EL (cell line): ENCODE results near the gene ANKRD29.

Experiments
- DNase-seq: peaks from one replicate; pipeline ENCODE4 v3.0.0-alpha.2; 2016

Gene ANKRD29

GRCh38 chr18:23683671-23684070, 21.0 kb upstream of the ANKRD29 start:
- DNase-seq, result peak; percentile 54

GRCh38 chr18:23683155-23683554, 20.4 kb upstream of the ANKRD29 start:
- no peak for DNase-seq

- no peak for DNase-seq
Observed at GRCh38 chr18:23682472-23682871, 19.8 kb upstream of the ANKRD29 start.

GRCh38 chr18:23682045-23682444, 19.3 kb upstream of the ANKRD29 start:
- DNase-seq, result no peak

- DNase-seq, result no peak
Observed at GRCh38 chr18:23675896-23676295, 13.2 kb upstream of the ANKRD29 start.

GRCh38 chr18:23675236-23675635, 12.5 kb upstream of the ANKRD29 start:
- no peak for DNase-seq

GRCh38 chr18:23673725-23674124, 11.0 kb upstream of the ANKRD29 start:
- DNase-seq, result no peak

GRCh38 chr18:23671564-23671963, 8.9 kb upstream of the ANKRD29 start:
- no peak for DNase-seq

- DNase-seq, result no peak
Observed at GRCh38 chr18:23669804-23670405, 7.2 kb upstream of the ANKRD29 start.

- no peak for DNase-seq
Observed at GRCh38 chr18:23669202-23669766, 6.6 kb upstream of the ANKRD29 start.

GRCh38 chr18:23668731-23669130, 6.0 kb upstream of the ANKRD29 start:
- DNase-seq, result no peak

- no peak for DNase-seq
Observed at GRCh38 chr18:23667114-23667513, 4.4 kb upstream of the ANKRD29 start.

- DNase-seq, result no peak
Observed at GRCh38 chr18:23664674-23665073, 2.0 kb upstream of the ANKRD29 start.

GRCh38 chr18:23661735-23662308, 889 bp downstream of the ANKRD29 start:
- DNase-seq, result no peak

GRCh38 chr18:23658285-23658684, 4.4 kb downstream of the ANKRD29 start:
- peak; percentile 16 for DNase-seq

GRCh38 chr18:23652232-23652631, 10.5 kb downstream of the ANKRD29 start:
- no peak for DNase-seq

GRCh38 chr18:23650968-23651927, 11.5 kb downstream of the ANKRD29 start:
- DNase-seq, result peak; percentile 80

- DNase-seq, result no peak
Observed at GRCh38 chr18:23648940-23649607, 13.6 kb downstream of the ANKRD29 start.

- no peak for DNase-seq
Observed at GRCh38 chr18:23648456-23648855, 14.3 kb downstream of the ANKRD29 start.

GRCh38 chr18:23646282-23646681, 16.4 kb downstream of the ANKRD29 start:
- no peak for DNase-seq

- DNase-seq, result no peak
Observed at GRCh38 chr18:23645568-23646175, 17.0 kb downstream of the ANKRD29 start.

GRCh38 chr18:23643815-23644490, 18.8 kb downstream of the ANKRD29 start:
- no peak for DNase-seq
